ENCODE measurements around the gene PLEKHA6. TPM values are rescaled to one million over a fixed set of nuclear protein-coding genes. Genes with fewer than 3 reads are reported as not detected.

The PLEKHA6 gene, protein sequence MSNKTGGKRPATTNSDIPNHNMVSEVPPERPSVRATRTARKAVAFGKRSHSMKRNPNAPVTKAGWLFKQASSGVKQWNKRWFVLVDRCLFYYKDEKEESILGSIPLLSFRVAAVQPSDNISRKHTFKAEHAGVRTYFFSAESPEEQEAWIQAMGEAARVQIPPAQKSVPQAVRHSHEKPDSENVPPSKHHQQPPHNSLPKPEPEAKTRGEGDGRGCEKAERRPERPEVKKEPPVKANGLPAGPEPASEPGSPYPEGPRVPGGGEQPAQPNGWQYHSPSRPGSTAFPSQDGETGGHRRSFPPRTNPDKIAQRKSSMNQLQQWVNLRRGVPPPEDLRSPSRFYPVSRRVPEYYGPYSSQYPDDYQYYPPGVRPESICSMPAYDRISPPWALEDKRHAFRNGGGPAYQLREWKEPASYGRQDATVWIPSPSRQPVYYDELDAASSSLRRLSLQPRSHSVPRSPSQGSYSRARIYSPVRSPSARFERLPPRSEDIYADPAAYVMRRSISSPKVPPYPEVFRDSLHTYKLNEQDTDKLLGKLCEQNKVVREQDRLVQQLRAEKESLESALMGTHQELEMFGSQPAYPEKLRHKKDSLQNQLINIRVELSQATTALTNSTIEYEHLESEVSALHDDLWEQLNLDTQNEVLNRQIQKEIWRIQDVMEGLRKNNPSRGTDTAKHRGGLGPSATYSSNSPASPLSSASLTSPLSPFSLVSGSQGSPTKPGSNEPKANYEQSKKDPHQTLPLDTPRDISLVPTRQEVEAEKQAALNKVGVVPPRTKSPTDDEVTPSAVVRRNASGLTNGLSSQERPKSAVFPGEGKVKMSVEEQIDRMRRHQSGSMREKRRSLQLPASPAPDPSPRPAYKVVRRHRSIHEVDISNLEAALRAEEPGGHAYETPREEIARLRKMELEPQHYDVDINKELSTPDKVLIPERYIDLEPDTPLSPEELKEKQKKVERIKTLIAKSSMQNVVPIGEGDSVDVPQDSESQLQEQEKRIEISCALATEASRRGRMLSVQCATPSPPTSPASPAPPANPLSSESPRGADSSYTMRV
- total RNA-seq (2014; rRNA removed; shearing (Covaris generic); ENCODE audit: low replicate concordance), result not detected in 2 replicates

DNA sequence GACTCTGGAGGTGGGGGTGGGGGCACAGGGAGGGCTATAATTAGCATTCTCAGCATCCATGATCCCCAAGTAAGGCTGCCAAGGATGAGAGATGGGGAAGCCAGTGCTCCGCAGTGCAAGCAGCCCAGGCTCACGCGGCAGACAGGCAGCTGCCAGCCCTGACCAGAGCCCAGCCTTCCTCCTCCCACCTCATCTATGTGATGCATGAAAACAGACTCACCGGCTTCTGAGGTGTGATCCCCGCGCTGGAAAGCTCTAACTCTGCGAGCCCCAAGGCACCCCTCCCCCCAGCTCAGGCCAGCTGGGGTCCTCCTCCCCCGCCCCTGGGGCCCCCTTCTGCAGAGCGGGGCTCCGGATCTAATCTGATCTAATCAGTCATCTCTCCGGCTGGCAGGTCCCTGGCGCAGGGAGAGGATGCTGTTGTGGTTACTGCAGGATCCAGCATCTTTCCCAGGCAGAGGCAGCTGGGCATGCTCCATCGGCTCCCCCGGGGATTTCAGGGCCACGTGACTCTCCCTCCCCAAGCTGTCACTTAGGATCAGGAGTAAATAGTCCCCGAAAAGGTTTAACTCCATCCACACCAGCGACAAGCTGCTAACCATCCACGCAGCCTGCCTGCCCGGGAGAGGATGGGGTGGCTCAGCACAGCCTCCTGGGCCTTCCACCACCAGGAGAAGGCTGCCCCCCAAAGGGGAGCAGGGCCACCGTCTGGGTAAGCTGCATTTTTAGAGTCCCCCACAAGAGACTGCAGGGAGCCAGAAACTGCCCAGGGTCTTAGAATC lies at the start of gene PLEKHA6:
PLEKHA6 (minus strand) TSS at position 456 of the 782 bp plus-strand sequence. CDS start 86,202 bp downstream, outside the sequence.
- H3K9me3 ChIP-seq, result no peaks in the 10 kb centered on the region
- H3K36me3 ChIP-seq, result no peaks in the 10 kb centered on the region
- no peak within 1 kb of the TSS for H3K4me3 ChIP-seq
- DNase-seq, result no peak
- H3K27me3 ChIP-seq, result peaks cover 3% of the 10 kb centered on the region; the same call in 1 of the 2 replicates

- Histone ChIP-seq H3K4me3 (peak overlapping the region; percentile 91), H3K36me3 (peaks cover 68% of the 10 kb centered on the region), H3K9me3 (no peaks in the 10 kb centered on the region), H3K27me3 (no peaks in the 10 kb centered on the region)
- no peak for DNase-seq
Observed at GRCh38 chr1:204409123-204409522, 49.4 kb upstream of the PLEKHA6 start.

GRCh38 chr1:204408602-204409001 lies 48.9 kb upstream of the PLEKHA6 start:
- H3K27me3 ChIP-seq, result no peaks in the 10 kb centered on the region
- no peak for DNase-seq
- H3K4me3 ChIP-seq, result peak overlapping the region; percentile 91
- H3K36me3 ChIP-seq, result peaks cover 74% of the 10 kb centered on the region
- H3K9me3 ChIP-seq, result no peaks in the 10 kb centered on the region

DNA sequence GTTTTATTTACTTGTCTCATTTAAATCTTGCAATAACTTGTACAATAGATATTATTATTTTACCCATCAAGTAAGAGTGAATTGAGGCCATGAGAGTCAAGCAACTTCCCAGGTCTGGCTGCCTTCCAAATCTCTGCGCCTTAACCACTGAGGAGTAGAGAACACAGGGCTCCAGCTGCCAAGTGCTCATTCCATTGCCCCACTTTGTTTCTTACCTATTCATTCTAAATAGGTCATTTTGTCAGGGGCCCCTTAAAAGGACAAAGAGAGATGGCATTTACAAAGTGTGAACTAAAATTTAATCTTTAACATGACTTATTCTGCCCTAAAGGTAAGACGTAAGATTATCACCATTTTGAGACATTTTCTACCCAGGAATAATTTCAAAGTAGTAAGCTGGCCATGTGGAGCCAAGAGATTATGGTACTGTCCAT lies 48.4 kb upstream of the PLEKHA6 start:
- Histone ChIP-seq H3K4me3 (peak overlapping the region; percentile 91), H3K9me3 (no peaks in the 10 kb centered on the region), H3K36me3 (peaks cover 79% of the 10 kb centered on the region), H3K27me3 (no peaks in the 10 kb centered on the region)
- peak; percentile 73 for DNase-seq

DNA sequence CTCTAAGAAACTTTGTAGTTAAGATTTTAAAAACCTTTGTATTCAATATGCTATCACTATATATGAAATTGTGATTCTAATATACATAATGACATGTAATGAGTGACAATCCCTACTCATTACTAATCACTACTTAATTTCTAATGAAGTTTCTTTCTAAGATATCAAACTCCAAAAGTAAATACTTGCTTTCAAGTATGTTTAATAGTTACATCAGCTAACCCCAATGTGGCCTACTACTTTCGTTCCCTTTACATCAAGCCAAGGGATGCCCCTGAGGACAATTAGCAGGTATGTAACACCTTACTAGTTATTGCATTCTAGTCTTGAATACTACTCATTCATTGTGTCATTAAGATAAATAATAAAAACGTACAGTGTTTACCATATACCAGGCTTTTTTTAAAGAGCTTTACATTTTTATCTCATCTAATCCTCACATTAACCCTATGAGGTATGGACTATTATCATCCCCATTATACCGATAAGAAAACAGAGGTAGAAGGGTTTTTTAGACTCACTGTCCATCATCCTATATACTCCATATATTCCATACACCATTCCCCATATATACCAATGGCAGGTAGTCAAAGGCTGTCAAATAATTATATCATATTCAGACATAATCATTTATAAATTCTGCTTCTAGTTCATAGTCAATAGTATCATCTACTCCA lies 47.7 kb upstream of the PLEKHA6 start:
- Histone ChIP-seq H3K4me3 (peak overlapping the region; percentile 91), H3K27me3 (no peaks in the 10 kb centered on the region), H3K9me3 (no peaks in the 10 kb centered on the region), H3K36me3 (peaks cover 85% of the 10 kb centered on the region)
- no peak for DNase-seq

GRCh38 chr1:204406621-204407020 lies 46.9 kb upstream of the PLEKHA6 start:
- DNase-seq, result no peak
- Histone ChIP-seq H3K36me3 (peaks cover 93% of the 10 kb centered on the region), H3K4me3 (peak overlapping the region; percentile 91), H3K27me3 (no peaks in the 10 kb centered on the region), H3K9me3 (no peaks in the 10 kb centered on the region)

DNA sequence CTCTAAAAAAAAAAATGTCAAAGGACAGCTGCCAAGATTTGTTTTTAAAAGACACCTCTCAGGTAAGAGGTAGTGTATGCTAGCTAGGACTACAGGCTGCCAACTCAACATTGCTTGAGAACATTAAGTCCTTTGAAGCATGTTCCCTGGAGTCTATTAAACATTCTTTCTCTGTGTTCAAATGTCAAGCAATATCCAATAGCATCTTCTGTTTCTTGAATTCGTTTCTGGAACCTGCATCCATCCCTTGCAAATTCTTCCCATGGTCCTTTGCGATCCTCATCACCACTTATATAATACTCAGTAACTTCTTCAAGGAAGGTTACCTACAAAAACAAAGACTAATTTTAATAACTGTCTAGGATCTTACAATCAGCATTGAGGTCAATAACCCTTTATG lies 46.3 kb upstream of the PLEKHA6 start:
- Histone ChIP-seq H3K27me3 (no peaks in the 10 kb centered on the region), H3K36me3 (peaks cover 98% of the 10 kb centered on the region), H3K9me3 (no peaks in the 10 kb centered on the region), H3K4me3 (peak overlapping the region; percentile 91)
- no peak for DNase-seq

DNA sequence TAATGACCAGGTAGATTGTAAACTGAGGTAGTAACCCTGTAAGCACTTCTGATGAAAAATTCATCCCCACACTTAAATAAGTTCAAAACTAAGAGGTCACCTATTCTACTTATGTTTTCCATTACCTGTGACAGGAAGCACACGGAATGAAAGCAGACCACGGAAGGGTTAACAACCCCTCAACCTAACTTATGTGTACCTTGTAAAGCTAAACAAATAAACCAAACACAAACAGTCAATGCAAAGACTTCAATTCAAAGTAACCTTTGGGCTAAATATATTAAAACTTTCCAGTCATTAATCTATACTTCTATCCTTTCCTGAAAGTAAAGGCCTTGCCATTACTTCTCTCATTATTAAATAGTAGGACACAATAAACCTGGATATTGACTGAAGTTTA lies 44.9 kb upstream of the PLEKHA6 start:
- Histone ChIP-seq H3K9me3 (no peaks in the 10 kb centered on the region), H3K4me3 (no peak overlapping the region), H3K36me3 (peaks cover 93% of the 10 kb centered on the region), H3K27me3 (no peaks in the 10 kb centered on the region)
- DNase-seq, result no peak

DNA sequence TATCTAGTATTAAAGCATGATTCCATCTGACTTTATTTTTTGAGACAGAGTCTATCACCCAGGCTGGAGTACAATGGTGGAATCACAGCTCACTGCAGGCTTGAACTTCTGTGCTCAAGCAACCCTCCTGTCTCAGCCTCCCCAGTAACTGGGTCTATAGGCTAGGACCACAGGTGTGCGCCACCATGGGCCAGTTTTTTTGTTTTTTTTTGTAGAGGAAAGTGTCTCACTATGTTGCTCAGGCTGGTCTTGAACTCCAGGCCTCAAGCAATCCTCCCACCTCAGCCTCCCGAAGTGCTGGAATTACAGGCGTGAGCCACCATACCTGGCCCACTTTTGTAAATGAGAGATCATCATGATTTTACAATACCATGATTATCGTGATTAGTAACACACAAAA lies 42.7 kb upstream of the PLEKHA6 start:
- Histone ChIP-seq H3K4me3 (no peak overlapping the region), H3K9me3 (no peaks in the 10 kb centered on the region), H3K27me3 (no peaks in the 10 kb centered on the region), H3K36me3 (peaks cover 88% of the 10 kb centered on the region)
- no peak for DNase-seq

DNA sequence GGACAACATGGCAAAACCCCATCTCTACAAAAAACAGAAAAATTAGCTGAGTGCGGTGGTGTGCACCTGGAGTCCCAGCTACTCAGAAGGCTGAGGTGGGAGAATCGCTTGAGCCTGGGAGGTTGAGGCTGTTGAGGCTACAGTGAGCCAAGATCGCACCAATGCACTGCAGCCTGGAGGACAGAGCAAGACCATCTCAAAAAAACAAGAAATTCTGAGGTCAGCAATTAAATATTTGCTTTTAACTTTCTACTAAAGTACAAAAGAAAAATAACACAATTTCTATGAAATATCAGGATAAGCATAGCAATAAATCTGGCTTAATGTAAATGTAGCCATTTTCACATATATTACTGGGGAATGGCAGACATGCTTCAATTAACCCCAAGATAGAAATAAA lies 42.0 kb upstream of the PLEKHA6 start:
- H3K36me3 ChIP-seq, result peaks cover 86% of the 10 kb centered on the region

DNA sequence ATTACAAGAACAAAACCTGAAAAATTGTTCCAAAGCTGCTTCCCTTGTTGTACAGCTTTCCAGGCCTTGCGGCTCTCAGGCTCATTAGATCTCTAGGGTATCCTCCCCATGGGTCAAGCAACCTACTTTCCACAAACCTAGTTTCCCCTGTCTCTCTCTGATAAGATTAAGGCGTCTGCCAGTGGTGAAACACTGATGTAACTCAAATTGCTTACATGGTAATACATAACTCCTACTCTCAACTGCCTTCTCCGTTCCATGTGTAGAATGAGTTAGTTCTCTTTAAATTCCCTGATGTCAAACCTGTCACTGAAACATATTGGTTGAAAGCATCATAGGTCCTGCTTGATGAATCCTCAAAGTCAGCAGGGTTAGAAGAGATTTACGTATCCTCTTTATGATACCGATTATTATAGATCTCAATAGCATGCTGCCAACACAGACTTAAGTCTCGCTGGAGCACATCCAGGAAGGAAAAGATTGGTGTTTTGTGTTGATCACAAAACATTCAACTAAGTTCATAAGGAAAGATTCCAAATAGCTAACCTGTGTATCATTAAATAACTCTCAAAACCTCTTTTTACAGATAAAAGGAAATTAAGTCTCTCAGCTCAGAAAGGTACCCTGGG lies 41.3 kb upstream of the PLEKHA6 start:
- DNase-seq, result no peak
- Histone ChIP-seq H3K27me3 (no peaks in the 10 kb centered on the region), H3K9me3 (no peaks in the 10 kb centered on the region), H3K36me3 (peaks cover 84% of the 10 kb centered on the region), H3K4me3 (no peak overlapping the region)

More for the DNA sequence above, 42.0 kb upstream of the PLEKHA6 start:
- Histone ChIP-seq H3K9me3 (no peaks in the 10 kb centered on the region), H3K4me3 (no peak overlapping the region), H3K27me3 (no peaks in the 10 kb centered on the region)
- no peak for DNase-seq

GRCh38 chr1:204398197-204399125 lies 38.7 kb upstream of the PLEKHA6 start:
- peak; percentile 77 for DNase-seq
- no peak overlapping the region for H3K4me3 ChIP-seq
- H3K9me3 ChIP-seq, result 0 out of 2 replicates have a peak, but pooled peaks cover 4% of the 10 kb centered on the region
- H3K27me3 ChIP-seq, result no peaks in the 10 kb centered on the region
- H3K36me3 ChIP-seq, result peaks cover 63% of the 10 kb centered on the region

DNA sequence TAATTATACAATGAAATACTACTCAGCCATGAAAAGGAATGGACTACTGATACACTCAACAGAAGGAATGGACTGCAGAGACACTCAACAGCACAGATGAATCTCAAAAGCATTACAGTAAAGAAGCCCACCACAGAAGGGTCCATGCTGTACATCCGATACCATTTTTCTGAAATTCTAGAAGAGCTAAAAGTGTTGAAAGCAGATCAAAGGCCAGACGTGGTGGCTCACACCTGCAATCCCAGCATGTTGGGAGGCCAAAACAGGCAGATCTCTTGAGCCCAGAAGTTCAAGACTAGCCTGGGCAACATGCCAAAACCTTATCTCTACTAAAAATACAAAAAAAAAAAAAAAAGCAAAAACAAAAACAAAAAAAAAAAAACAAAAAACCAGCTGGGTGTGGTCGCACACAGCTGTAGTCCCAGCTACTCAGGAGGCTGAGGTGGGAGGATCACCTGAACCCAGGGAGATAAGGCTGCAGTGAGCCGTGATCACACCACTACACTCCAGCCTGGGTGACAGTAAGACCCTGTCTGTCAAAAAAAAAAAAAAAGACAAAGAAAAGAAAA lies 36.4 kb upstream of the PLEKHA6 start:
- Histone ChIP-seq H3K9me3 (peaks cover 10% of the 10 kb centered on the region), H3K4me3 (no peak overlapping the region), H3K36me3 (peaks cover 40% of the 10 kb centered on the region), H3K27me3 (no peaks in the 10 kb centered on the region)
- no peak for DNase-seq

DNA sequence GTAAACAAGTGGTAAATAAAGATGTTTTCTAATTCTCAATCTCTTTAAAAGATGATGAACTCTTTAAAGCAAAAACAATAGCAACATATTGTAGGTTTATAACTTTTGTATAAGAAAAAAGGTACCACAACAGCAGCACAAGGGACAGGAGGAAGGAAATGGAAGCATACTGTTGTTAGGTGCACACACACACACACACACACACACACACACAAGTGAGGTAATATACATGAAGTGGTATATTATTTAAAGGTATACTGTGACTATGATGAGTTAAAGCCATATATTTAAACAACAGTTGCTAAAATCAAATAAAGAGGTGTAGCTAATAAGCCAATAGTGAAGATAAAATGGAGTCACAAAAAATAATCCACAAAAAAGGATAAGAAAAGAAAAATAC lies 31.9 kb upstream of the PLEKHA6 start:
- Histone ChIP-seq H3K36me3 (peaks cover 6% of the 10 kb centered on the region), H3K4me3 (no peak overlapping the region), H3K27me3 (no peaks in the 10 kb centered on the region; the same call in 1 of the 2 replicates), H3K9me3 (peaks cover 10% of the 10 kb centered on the region)
- no peak for DNase-seq

Measured in MG63 (cell line).